Uterus (tissue), 4 donors: Measurements from ENCODE around the gene PLEKHG2. TPM values are rescaled to one million over a fixed set of nuclear protein-coding genes. Genes with fewer than 3 reads are reported as not detected.

Experiments used
- DNase-seq, 2 donors: peaks; one replicate each; pipeline ENCODE4 v3.0.0-alpha.2; 2019 to 2020
- H3K27ac ChIP-seq, 2 donors: fragments of 200-600 bp; sonication (generic); 1 replicate in 1 of 2; 2 replicates in 1 of 2; pipeline ENCODE4 v1.5.1; 2016 to 2018
- H3K27me3 ChIP-seq, 2 donors: fragments of 200-600 bp; sonication (generic); one replicate each; pipeline ENCODE4 v1.5.1; 2018 to 2019; ENCODE audit warnings: control low read depth in 1 of 2
- H3K36me3 ChIP-seq, 2 donors: fragments of 200-600 bp; sonication (generic); one replicate each; pipeline ENCODE4 v1.5.1; 2019; ENCODE audit warnings: control low read depth in 1 of 2
- H3K4me1 ChIP-seq, 2 donors: fragments of 200-600 bp; sonication (generic); one replicate each; pipeline ENCODE4 v1.5.1; 2018 to 2019; ENCODE audit warnings: control low read depth in 1 of 2
- H3K4me3 ChIP-seq, 2 donors: fragments of 200-600 bp; sonication (generic); 1 replicate in 1 of 2; 2 replicates in 1 of 2; pipeline ENCODE4 v1.5.1; 2018 to 2019; ENCODE audit warnings: mild to moderate bottlenecking in 1 of 2
- H3K9me3 ChIP-seq, 2 donors: fragments of 200-600 bp; sonication (generic); one replicate each; pipeline ENCODE4 v1.5.1; 2019; ENCODE audit warnings: control low read depth in 1 of 2
- POLR2A ChIP-seq, 2 donors: fragments of 450-650 bp; IDR thresholded peaks; one replicate each; pipeline ENCODE4 v1.6.1; 2016; ENCODE audit warnings: antibody characterized with exemption in 2 of 2, mild to moderate bottlenecking in 1 of 2, moderate library complexity in 1 of 2
- intact Hi-C: fragments of 100-400 bp; cut with DNase I; formaldehyde crosslinking; loops from one replicate; pipeline ENCODE4 v1.15.1; 2023; ENCODE audit warnings: low total_unique reads
- total RNA-seq, 4 donors: library from RNA; depleted of rRNA in 3 of 4; stranded (reverse); fragments of >200 nt in 3 of 4; gene quantifications; one replicate each; pipeline versions ENCODE4 v1.1.0 to v1.2.4, GENCODE V29; 2014 to 2023
- TF ChIP-seq, protein P1 (sequence below), 4 experiments: fragments of 200-600 bp in 2 of 4; fragments of 450-650 bp in 2 of 4; sonication (generic) in 2 of 4; IDR thresholded peaks; one replicate each; pipeline ENCODE4 v1.5.1; 2016 to 2019; ENCODE audit warnings: antibody characterized with exemption in 4 of 4, mild to moderate bottlenecking in 2 of 4, moderate library complexity in 1 of 4
- donor health status: DM: yes; HTN: yes; CAD: no.

PLEKHG2 gene
- total RNA-seq, 4 donors from 2014 or later, result 5.1 to 120 (median 21.6) TPM

DNA sequence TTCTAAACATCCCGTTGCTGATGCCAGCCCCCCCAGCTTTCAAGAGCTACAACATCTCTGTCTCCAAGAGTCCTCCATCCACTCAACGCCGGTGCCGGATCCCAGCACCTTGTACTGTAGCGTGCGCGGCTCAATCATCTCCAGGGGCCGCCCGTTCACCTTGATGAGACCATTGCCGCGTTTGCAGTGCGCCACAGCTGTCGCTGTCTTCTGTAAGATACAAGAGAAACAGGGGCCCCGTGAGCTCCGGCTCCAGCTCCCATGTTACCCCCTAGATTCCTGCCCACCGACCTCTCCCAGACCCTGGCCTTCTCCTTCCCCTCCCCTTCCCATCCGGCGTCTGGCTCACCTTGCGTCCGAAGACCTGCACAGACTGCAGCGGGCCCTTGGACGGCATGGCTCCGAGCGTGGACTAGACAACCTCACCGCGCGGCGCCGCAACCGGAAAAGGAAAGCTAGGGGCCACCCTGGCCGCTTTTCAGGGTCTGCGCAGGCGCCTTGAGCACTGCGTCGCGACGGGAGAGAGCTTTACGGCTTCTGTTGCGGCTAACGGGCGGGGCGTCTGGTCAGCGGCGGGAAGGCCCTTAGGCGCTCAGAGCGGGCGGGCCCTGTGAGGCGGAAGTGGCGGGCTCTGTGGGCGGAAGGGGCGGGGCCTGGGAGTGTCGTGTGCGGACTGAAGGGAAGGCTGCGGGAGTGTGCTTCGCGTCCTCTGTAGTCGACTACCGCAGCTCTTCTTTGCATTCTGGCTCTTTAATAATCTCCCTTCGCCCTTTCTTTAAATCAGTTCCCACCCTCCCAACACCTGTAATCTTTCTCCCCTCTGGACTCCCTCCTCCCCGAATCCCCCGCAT lies 23.3 kb downstream of the PLEKHG2 start, which contains the start of gene RPS16:
TSS of gene RPS16 (minus strand) at position 451 of the 851 bp plus-strand sequence. CDS start at position 397, 54 bp downstream.
- peak; percentile 99 for DNase-seq
- peak within 1 kb of the TSS; percentile 86 to 88 for H3K27ac ChIP-seq
- peak within 1 kb of the TSS; percentile 91 to 93 for H3K4me3 ChIP-seq
- intact Hi-C loops, result no loop called here
- TF ChIP-seq, protein P1, sequence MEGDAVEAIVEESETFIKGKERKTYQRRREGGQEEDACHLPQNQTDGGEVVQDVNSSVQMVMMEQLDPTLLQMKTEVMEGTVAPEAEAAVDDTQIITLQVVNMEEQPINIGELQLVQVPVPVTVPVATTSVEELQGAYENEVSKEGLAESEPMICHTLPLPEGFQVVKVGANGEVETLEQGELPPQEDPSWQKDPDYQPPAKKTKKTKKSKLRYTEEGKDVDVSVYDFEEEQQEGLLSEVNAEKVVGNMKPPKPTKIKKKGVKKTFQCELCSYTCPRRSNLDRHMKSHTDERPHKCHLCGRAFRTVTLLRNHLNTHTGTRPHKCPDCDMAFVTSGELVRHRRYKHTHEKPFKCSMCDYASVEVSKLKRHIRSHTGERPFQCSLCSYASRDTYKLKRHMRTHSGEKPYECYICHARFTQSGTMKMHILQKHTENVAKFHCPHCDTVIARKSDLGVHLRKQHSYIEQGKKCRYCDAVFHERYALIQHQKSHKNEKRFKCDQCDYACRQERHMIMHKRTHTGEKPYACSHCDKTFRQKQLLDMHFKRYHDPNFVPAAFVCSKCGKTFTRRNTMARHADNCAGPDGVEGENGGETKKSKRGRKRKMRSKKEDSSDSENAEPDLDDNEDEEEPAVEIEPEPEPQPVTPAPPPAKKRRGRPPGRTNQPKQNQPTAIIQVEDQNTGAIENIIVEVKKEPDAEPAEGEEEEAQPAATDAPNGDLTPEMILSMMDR (IDR thresholded peaks at IDR 0.05), result peak in 3 of 4 experiments; percentile 12 to 27 (median 25)
- TF ChIP-seq POLR2A (IDR thresholded peaks at IDR 0.05), result peak; percentile 86 to 97
- no peaks in the 10 kb centered on the region for H3K36me3 ChIP-seq
- H3K27me3 ChIP-seq, result no peaks in the 10 kb centered on the region
- peaks cover 0 to 17% of the 10 kb centered on the region in 2 donors for H3K4me1 ChIP-seq
- H3K9me3 ChIP-seq, result no peaks in the 10 kb centered on the region

DNA sequence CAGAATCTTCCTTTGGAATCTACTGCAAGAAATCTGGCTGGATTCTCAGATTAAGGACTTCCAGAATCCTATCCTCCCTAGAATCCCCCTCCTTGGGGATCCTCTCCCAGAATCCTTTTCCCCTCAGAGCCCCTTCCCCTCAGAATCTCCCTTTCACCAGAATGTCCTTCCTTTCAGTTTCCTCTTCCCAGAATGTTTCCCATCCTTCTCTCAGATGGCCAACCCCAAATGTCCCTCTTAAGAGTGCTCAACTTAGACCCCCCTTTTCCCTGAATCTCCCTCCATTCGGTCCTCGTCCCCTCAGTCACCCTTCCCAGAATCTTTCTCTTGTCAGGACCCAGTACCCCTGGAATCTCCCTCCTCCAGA lies 23.9 kb downstream of the PLEKHG2 start:
- Histone ChIP-seq H3K4me1 (peaks cover 0 to 17% of the 10 kb centered on the region in 2 donors), H3K36me3 (no peaks in the 10 kb centered on the region), H3K27ac (peak overlapping the region; percentile 83 to 88), H3K27me3 (no peaks in the 10 kb centered on the region), H3K9me3 (no peaks in the 10 kb centered on the region), H3K4me3 (peak overlapping the region; percentile 91 to 93)
- intact Hi-C loops, result no loop called here
- TF ChIP-seq, protein P1 (IDR thresholded peaks at IDR 0.05), result no peak
- no peak for TF ChIP-seq POLR2A (IDR thresholded peaks at IDR 0.05)
- no peak for DNase-seq

DNA sequence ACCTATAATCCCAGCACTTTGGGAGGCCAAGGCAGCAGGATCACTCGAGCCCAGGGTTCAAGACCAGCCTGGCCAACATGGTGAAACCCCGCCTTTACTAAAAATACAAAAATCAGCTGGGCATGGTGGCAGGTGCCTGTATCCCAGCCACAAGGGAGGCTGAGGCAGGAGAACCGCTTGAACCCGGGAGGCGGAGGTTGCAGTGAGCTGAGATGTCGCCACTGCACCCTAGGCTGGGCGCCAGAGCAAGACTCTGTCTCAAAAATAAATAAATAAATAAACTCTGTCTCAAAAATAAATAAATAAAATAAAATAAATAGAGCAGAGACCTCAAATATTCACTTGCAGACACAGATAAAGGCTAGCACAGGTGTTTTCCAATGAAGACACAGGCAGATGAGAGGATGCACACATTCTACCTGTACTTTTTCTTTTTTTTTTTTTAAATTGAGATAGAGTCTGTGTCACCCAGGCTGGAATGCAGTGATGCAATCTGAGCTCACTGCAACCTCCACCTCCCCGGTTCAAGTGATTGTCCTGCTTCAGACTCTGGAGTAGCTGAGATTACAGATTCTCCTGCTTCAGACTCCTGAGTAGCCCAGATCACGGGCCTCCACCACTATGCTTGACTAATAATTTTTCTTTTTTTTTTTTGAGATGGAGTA lies 25.9 kb downstream of the PLEKHG2 start:
- no peaks in the 10 kb centered on the region for H3K9me3 ChIP-seq
- TF ChIP-seq POLR2A (IDR thresholded peaks at IDR 0.05), result no peak
- intact Hi-C loops, result no loop called here
- no peak overlapping the region for H3K27ac ChIP-seq
- no peak for DNase-seq
- H3K4me3 ChIP-seq, result no peak overlapping the region
- peaks cover 0 to 17% of the 10 kb centered on the region in 2 donors for H3K4me1 ChIP-seq
- no peaks in the 10 kb centered on the region for H3K36me3 ChIP-seq
- no peaks in the 10 kb centered on the region for H3K27me3 ChIP-seq

DNA sequence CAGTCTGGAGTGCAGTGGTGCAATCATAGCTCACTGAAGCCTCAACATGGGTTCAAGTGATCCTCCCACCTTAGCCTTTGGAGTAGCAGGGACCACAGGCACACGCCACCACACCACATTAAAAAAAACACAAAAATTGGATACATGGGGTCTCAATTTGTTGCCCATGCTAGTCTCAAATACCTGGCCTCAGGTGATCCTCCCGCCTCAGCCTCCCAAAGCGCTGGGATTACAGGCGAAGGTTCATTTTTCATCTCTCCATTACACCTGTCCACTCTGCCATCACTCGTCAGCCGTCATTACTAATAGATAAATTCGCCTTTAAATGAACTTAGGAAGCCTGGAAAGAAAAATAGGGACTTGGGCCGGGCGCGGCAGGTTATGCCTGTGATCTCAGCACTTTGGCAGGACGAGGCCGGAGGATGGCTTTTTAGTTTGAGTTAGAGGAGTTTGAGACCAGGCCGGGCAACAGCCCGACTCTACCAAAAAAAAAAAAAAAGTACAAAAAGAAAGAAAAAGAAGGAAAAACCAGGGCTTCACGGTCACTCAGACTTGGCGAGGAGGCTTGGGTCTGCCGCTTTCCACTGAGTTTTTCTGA lies 32.2 kb downstream of the PLEKHG2 start:
- H3K4me3 ChIP-seq, result peak overlapping the region; percentile 70 to 96
- DNase-seq, result no peak
- TF ChIP-seq, protein P1 (IDR thresholded peaks at IDR 0.05), result no peak
- no peak for TF ChIP-seq POLR2A (IDR thresholded peaks at IDR 0.05)
- no peaks in the 10 kb centered on the region for H3K36me3 ChIP-seq
- no peaks in the 10 kb centered on the region for H3K9me3 ChIP-seq
- no peaks in the 10 kb centered on the region for H3K27me3 ChIP-seq
- H3K4me1 ChIP-seq, result peaks cover 0 to 8% of the 10 kb centered on the region in 2 donors
- H3K27ac ChIP-seq, result peak overlapping the region; percentile 94 to 97
- intact Hi-C loops, result no loop called here

DNA sequence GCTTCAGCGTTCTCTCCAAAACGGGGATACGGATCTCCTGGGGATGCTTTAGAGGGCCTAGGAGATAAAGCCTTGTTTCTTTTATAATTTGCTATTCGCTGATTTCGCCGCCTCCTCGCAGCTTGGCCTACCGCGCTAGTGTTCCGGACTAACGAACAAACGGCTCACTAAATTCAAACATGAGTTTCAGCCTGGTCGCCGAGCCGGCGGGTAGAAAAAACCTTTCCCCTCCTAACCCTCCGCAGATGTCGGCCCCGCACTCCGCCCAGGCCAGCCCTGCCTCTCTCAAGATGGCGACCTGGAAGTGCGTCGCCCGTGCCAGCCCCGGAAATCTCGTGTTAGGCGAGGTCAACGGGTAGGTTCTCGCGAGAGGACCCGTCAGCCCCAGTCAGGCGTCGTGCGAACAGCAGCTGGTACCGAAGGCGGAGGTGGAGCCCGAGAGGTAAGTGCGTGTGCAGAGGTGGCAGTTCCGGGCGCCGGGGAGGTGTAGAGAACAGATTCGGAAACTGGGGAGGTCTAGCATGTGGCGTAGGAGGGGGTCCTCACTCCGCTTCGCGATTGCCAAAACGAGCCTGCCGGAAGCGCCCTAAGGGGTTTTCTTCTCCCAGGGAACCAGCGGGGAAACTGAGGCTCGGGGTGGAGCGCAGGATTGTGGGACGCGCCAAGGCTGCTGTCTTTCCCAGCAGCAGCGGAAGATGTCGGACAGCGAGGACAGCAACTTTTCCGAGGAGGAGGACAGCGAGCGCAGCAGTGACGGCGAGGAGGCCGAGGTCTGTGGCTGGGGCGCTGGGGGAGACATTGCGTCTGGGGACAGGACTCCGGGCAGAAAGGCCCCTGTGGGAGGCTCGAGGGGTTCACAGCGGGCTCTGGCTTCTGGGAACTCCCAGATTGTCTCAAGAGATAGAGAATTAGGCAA lies 33.0 kb downstream of the PLEKHG2 start, which contains the start of gene SUPT5H:
TSS of gene SUPT5H (plus strand) at position 387 of the 916 bp plus-strand sequence. CDS start at position 696, 309 bp downstream.
- Histone ChIP-seq H3K36me3 (no peaks in the 10 kb centered on the region), H3K4me1 (peaks cover 0 to 8% of the 10 kb centered on the region in 2 donors), H3K4me3 (peak within 1 kb of the TSS; percentile 70 to 96), H3K27ac (peak within 1 kb of the TSS; percentile 94 to 97), H3K27me3 (no peaks in the 10 kb centered on the region), H3K9me3 (no peaks in the 10 kb centered on the region)
- peak; percentile 91 to 95 for TF ChIP-seq POLR2A (IDR thresholded peaks at IDR 0.05)
- TF ChIP-seq, protein P1 (IDR thresholded peaks at IDR 0.05), result peak in 1 of 4 experiments; percentile 15
- peak; percentile 96 to 97 for DNase-seq
- intact Hi-C loops, result no loop called here
